Measurements from ENCODE around the gene ACOX1. TPM values are rescaled to one million over a fixed set of nuclear protein-coding genes. Genes with fewer than 3 reads are reported as not detected.

The ACOX1 gene
- total and polyA plus RNA-seq, 2 donors from 2014 or later: 24.7 to 60.6 TPM

DNA sequence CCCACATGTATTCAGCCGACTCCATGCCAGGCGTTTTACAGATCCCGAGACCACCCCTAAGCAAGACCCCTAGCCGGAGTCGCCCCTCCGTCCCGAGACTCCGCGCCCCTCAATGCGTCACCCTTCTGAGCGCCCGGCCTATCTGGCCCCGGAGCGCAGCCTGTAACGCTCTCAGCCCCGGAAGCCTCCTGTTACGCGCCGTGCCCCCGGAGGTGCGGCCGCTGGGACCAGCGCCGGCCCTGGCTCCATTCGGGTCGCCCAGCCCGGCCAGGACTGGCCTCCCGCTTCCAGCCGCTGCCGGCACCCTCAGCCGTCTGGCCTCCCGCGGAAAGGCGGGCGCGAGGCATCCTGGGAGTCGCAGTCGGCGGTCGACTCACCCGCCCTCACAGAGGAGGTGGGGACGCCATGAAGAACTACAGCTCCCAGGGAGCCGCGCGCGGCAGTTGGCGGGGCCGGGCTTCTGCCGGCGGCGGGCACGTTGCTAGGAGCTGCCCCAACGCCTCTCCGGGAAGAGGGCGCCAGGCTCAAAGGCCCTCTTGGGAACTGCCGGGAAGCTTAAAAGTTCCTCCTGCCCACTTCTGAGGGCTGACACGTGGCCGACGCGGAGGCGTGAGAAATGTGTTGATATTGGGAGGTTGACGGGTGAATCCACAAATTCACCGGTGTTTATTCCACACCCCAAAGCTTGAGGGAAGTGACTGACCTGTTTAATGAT, 38.1 kb downstream of the ACOX1 start, which contains the start of gene FBF1:
FBF1 (minus strand) TSS at position 316 of the 715 bp plus-strand sequence. CDS start 2,893 bp downstream, outside the sequence.
- FAIRE-seq (no peak), DNase-seq (peak; percentile 96 to 98 (median 97))
- Histone ChIP-seq H3K27ac (ENCODE audit: low read depth in 2 of 2, low read length in 2 of 2) (peak within 1 kb of the TSS; percentile 28 to 43), H3K9ac (ENCODE audit: low read length in 3 of 3) (peak within 1 kb of the TSS; percentile 47 to 92 (median 83)), H3K4me1 (ENCODE audit: control insufficient read depth in 2 of 3, insufficient read depth in 2 of 3, low read depth in 1 of 3, low read length in 3 of 3) (peaks cover 0 to 4% (median 0%) of the 10 kb centered on the region in 3 donors), H3K27me3 (ENCODE audit: control insufficient read depth, insufficient read depth, low read length) (no peaks in the 10 kb centered on the region), H3K36me3 (ENCODE audit: control insufficient read depth in 2 of 3, insufficient read depth in 3 of 3, low read length in 3 of 3) (peaks cover 0 to 8% (median 4%) of the 10 kb centered on the region in 3 donors), H3K4me3 (ENCODE audit: low read length in 3 of 3) (peak within 1 kb of the TSS; percentile 70 to 90 (median 81)), H3K9me3 (ENCODE audit: control insufficient read depth in 2 of 3, insufficient read depth in 1 of 3, low read length in 3 of 3) (no peaks in the 10 kb centered on the region)
- TF ChIP-seq, protein P1, sequence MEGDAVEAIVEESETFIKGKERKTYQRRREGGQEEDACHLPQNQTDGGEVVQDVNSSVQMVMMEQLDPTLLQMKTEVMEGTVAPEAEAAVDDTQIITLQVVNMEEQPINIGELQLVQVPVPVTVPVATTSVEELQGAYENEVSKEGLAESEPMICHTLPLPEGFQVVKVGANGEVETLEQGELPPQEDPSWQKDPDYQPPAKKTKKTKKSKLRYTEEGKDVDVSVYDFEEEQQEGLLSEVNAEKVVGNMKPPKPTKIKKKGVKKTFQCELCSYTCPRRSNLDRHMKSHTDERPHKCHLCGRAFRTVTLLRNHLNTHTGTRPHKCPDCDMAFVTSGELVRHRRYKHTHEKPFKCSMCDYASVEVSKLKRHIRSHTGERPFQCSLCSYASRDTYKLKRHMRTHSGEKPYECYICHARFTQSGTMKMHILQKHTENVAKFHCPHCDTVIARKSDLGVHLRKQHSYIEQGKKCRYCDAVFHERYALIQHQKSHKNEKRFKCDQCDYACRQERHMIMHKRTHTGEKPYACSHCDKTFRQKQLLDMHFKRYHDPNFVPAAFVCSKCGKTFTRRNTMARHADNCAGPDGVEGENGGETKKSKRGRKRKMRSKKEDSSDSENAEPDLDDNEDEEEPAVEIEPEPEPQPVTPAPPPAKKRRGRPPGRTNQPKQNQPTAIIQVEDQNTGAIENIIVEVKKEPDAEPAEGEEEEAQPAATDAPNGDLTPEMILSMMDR (IDR thresholded peaks at IDR 0.05; ENCODE audit: borderline replicate concordance, extremely low read depth, insufficient read depth): peak; percentile 24
- intact Hi-C loops (cut with DNase I): no loop called here

DNA sequence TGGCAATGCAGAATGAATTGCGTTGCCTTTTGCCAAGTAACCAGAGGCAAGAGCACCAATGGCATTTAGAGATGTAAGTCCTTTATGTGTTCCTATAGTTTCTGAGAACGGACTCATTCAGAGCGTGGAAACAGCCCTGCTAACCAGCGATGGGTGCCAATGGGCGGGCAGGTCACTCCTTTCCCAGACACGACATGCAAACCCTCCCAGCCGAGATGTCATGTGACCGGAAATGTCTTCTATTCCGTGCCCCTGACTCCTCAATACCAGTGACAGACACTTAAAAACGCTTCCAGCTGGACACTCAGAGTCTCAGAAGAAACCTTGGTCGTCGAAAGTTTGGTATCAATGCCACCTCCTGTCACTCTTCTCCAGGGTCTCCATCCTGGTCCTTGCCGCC, 41.3 kb downstream of the ACOX1 start:
- DNase-seq (no peak), FAIRE-seq (no peak)
- intact Hi-C loops (cut with DNase I): no loop called here

DNA sequence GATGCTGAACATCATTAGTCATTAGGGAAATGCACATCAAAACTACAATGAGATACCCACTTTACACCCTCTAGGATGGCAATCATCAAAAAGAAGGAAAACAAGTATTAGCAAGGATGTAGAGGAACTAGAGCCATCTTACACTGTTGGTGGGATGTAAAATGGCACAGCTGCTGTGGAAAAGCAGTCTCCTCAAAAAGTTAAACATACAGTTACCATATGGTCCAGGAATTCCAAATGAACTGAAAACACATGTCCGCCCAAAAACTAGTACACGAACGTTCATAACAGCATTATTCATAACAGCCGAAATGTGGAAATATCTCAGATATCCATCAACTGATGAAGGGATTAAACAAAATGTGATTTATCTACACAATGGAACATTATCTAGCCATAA, 45.2 kb downstream of the ACOX1 start:
- DNase-seq: peak in 1 of 5 donors; percentile 37
- Histone ChIP-seq H3K27me3 (ENCODE audit: control insufficient read depth, insufficient read depth, low read length) (no peaks in the 10 kb centered on the region), H3K36me3 (ENCODE audit: control insufficient read depth in 2 of 3, insufficient read depth in 3 of 3, low read length in 3 of 3) (no peaks in the 10 kb centered on the region), H3K4me3 (ENCODE audit: low read length in 3 of 3) (no peak overlapping the region), H3K9me3 (ENCODE audit: control insufficient read depth in 2 of 3, insufficient read depth in 1 of 3, low read length in 3 of 3) (no peaks in the 10 kb centered on the region), H3K4me1 (ENCODE audit: control insufficient read depth in 2 of 3, insufficient read depth in 2 of 3, low read depth in 1 of 3, low read length in 3 of 3) (no peaks in the 10 kb centered on the region), H3K9ac (ENCODE audit: low read length in 3 of 3) (no peak overlapping the region), H3K27ac (ENCODE audit: low read depth in 2 of 2, low read length in 2 of 2) (no peak overlapping the region)
- FAIRE-seq: no peak
- TF ChIP-seq, protein P1 (IDR thresholded peaks at IDR 0.05; ENCODE audit: borderline replicate concordance, extremely low read depth, insufficient read depth): no peak
- intact Hi-C loops (cut with DNase I): no loop called here

More for the DNA sequence above, 41.3 kb downstream of the ACOX1 start:
- no peak overlapping the region for H3K9ac ChIP-seq (ENCODE audit: low read length in 3 of 3)
- no peak overlapping the region for H3K4me3 ChIP-seq (ENCODE audit: low read length in 3 of 3)
- no peak overlapping the region for H3K27ac ChIP-seq (ENCODE audit: low read depth in 2 of 2, low read length in 2 of 2)
- H3K36me3 ChIP-seq (ENCODE audit: control insufficient read depth in 2 of 3, insufficient read depth in 3 of 3, low read length in 3 of 3): no peaks in the 10 kb centered on the region
- H3K4me1 ChIP-seq (ENCODE audit: control insufficient read depth in 2 of 3, insufficient read depth in 2 of 3, low read depth in 1 of 3, low read length in 3 of 3): peaks cover 0 to 4% (median 0%) of the 10 kb centered on the region in 3 donors
- no peaks in the 10 kb centered on the region for H3K9me3 ChIP-seq (ENCODE audit: control insufficient read depth in 2 of 3, insufficient read depth in 1 of 3, low read length in 3 of 3)
- H3K27me3 ChIP-seq (ENCODE audit: control insufficient read depth, insufficient read depth, low read length): no peaks in the 10 kb centered on the region
- TF ChIP-seq, protein P1 (IDR thresholded peaks at IDR 0.05; ENCODE audit: borderline replicate concordance, extremely low read depth, insufficient read depth): no peak
